MM.1S (cell line): ENCODE data around the gene CSNK1A1.

Experiments
- EZH2 ChIP-seq: fragments of 300-600 bp; sonication (generic); optimal IDR thresholded peaks from 2 replicates; pipeline ENCODE3; 2017; ENCODE audit warnings: low read depth, mild to moderate bottlenecking, antibody characterized with exemption, low read length, mixed read lengths
- EZH2phosphoT487 ChIP-seq: fragments of 300-600 bp; sonication (generic); IDR thresholded peaks from 2 replicates; pipeline ENCODE4 v1.6.1; 2018; ENCODE audit warnings: antibody characterized with exemption, low read length
- TF ChIP-seq, protein P1 (sequence below): fragments of 300-600 bp; sonication (generic); IDR thresholded peaks from 2 replicates; pipeline ENCODE4 v1.5.1; 2016; ENCODE audit warnings: antibody characterized with exemption, low read length, mixed read lengths

DNA sequence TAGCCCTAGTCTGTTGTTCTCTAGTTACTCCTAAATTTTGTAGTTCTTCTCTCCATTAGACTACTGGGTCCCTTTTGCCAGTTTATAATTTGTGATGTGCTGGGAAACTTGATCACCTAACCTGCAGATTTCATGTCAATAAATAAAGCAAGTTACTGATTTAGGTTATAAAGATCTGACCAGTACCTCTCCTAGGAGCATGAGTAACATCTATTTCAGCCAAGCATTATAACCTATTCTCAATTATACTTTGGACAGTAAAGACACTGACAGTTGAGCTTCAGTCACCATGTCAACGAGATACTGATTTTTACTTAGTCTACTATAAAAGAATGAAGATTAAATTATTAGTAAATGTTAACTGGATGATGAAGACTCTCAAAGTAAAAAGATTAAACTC, 36.7 kb downstream of the CSNK1A1 start:
- no peak for TF ChIP-seq EZH2phosphoT487
- no peak for TF ChIP-seq EZH2
- TF ChIP-seq, protein P1, sequence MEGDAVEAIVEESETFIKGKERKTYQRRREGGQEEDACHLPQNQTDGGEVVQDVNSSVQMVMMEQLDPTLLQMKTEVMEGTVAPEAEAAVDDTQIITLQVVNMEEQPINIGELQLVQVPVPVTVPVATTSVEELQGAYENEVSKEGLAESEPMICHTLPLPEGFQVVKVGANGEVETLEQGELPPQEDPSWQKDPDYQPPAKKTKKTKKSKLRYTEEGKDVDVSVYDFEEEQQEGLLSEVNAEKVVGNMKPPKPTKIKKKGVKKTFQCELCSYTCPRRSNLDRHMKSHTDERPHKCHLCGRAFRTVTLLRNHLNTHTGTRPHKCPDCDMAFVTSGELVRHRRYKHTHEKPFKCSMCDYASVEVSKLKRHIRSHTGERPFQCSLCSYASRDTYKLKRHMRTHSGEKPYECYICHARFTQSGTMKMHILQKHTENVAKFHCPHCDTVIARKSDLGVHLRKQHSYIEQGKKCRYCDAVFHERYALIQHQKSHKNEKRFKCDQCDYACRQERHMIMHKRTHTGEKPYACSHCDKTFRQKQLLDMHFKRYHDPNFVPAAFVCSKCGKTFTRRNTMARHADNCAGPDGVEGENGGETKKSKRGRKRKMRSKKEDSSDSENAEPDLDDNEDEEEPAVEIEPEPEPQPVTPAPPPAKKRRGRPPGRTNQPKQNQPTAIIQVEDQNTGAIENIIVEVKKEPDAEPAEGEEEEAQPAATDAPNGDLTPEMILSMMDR = no peak
